OCI-LY3 (cell line): Measurements from ENCODE around the gene GNG13.

Experiments used
- EZH2phosphoT487 ChIP-seq: fragments of 200-600 bp; shearing (Covaris generic); IDR thresholded peaks from 2 replicates; pipeline ENCODE4 v1.6.1; 2018; ENCODE audit warnings: antibody characterized with exemption, mixed run types, low read depth
- TF ChIP-seq, protein P1 (sequence below): fragments of 200-600, 300-600 bp; sonication (generic); IDR thresholded peaks from 2 replicates; pipeline ENCODE4 v1.5.1; 2014; ENCODE audit warnings: antibody characterized with exemption, low read length, low read depth

DNA sequence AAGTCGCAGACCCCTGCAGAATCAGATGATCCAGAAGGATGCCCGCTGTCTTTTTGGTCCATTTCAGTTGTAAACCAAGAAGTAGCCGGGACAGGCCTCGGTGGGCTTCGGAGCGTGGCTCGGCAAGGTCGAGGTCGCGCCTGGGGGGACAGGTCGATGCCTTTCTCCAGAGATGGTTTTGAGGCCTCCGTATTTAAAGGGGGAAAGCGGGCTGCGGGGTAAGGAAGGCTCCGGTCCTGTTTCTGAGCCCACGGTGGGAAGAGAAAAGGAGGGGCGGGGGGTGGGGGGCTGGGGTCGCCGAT, 7.5 kb upstream of the GNG13 start:
- TF ChIP-seq, protein P1, sequence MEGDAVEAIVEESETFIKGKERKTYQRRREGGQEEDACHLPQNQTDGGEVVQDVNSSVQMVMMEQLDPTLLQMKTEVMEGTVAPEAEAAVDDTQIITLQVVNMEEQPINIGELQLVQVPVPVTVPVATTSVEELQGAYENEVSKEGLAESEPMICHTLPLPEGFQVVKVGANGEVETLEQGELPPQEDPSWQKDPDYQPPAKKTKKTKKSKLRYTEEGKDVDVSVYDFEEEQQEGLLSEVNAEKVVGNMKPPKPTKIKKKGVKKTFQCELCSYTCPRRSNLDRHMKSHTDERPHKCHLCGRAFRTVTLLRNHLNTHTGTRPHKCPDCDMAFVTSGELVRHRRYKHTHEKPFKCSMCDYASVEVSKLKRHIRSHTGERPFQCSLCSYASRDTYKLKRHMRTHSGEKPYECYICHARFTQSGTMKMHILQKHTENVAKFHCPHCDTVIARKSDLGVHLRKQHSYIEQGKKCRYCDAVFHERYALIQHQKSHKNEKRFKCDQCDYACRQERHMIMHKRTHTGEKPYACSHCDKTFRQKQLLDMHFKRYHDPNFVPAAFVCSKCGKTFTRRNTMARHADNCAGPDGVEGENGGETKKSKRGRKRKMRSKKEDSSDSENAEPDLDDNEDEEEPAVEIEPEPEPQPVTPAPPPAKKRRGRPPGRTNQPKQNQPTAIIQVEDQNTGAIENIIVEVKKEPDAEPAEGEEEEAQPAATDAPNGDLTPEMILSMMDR: no peak
- TF ChIP-seq EZH2phosphoT487: no peak
